Measurements from ENCODE around the gene TEX51.

Gene TEX51

GRCh38 chr2:126949775-126950174 is 51.1 kb downstream of the TEX51 start:
- no peak for DNase-seq (ENCODE audit: low read depth)
- TF ChIP-seq CTCF (conservative IDR thresholded peaks at IDR 0.05; ENCODE audit: control insufficient read depth, insufficient read depth, low read depth, low read length) = no peak
- H3K4me3 ChIP-seq (ENCODE audit: control insufficient read depth, low read depth, low read length) = no peak overlapping the region

- no peak for TF ChIP-seq CTCF (conservative IDR thresholded peaks at IDR 0.05; ENCODE audit: control insufficient read depth, insufficient read depth, low read depth, low read length)
- DNase-seq (ENCODE audit: low read depth) = no peak
- H3K4me3 ChIP-seq (ENCODE audit: control insufficient read depth, low read depth, low read length) = no peak overlapping the region
Observed at GRCh38 chr2:126950504-126950903, 51.8 kb downstream of the TEX51 start.
